Neutrophil (primary cell): Measurements from ENCODE around the gene GPRASP1.

Experiments
- H3K27ac ChIP-seq: fragments of 200-600 bp; sonication (generic); 2 replicates; pipeline ENCODE4 v1.5.1; 2016; ENCODE audit warnings: mild to moderate bottlenecking, moderate library complexity
- H3K27me3 ChIP-seq: fragments of 200-600 bp; sonication (generic); 2 replicates; pipeline ENCODE4 v1.6.0; 2016; ENCODE audit warnings: mild to moderate bottlenecking
- H3K36me3 ChIP-seq: fragments of 200-600 bp; sonication (generic); 2 replicates; pipeline ENCODE4 v1.5.1; 2017
- H3K4me1 ChIP-seq, 2 experiments: fragments of 200-600 bp in 1 of 2; sonication (generic) in 1 of 2; 1 replicate in 1 of 2; 2 replicates in 1 of 2; pipeline versions ENCODE4 v1.5.1 to v1.6.1; 2013 to 2016; ENCODE audit warnings: low read depth in 1 of 2, low read length in 1 of 2, mild to moderate bottlenecking in 1 of 2, moderate library complexity in 1 of 2; ENCODE audit not compliant: control insufficient read depth in 1 of 2, insufficient read depth in 1 of 2
- H3K4me3 ChIP-seq, 2 experiments: fragments of 200-600 bp in 1 of 2; sonication (generic) in 1 of 2; 1 replicate in 1 of 2; 2 replicates in 1 of 2; pipeline ENCODE4 v1.5.1; 2013 to 2016; ENCODE audit warnings: low read depth in 1 of 2, low read length in 1 of 2, mild to moderate bottlenecking in 1 of 2, moderate library complexity in 1 of 2
- H3K9me3 ChIP-seq: fragments of 200-600 bp; sonication (generic); 2 replicates; pipeline ENCODE4 v1.5.1; 2016
- TF ChIP-seq, protein P1 (sequence below): fragments of 200-600 bp; sonication (generic); IDR thresholded peaks from 2 replicates; pipeline ENCODE4 v1.5.1; 2016; ENCODE audit warnings: antibody characterized with exemption

The GPRASP1 gene

DNA sequence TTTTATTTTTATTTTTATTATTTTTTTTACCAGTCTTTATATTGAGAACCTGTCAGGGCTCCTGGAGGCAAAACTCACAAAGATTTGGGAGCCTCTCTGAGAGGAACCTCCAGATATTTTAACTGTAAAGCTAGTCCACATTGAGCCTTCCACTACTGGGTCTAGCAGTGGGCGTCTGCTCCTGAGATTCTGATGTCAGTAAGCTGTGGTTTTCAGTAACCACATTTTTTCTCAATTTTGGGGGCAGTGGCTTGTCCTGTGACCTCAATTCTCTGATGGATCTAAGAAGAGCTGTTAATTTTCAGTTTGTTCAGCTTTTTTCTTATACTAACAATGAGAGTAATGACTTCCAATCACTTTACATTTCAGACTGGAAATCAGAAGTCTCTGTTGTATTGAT lies 23.6 kb upstream of the GPRASP1 start:
- Histone ChIP-seq H3K27me3 (no peaks in the 10 kb centered on the region), H3K9me3 (no peaks in the 10 kb centered on the region), H3K4me3 (no peak overlapping the region), H3K4me1 (no peaks in the 10 kb centered on the region), H3K36me3 (no peaks in the 10 kb centered on the region), H3K27ac (no peak overlapping the region)
- TF ChIP-seq, protein P1, sequence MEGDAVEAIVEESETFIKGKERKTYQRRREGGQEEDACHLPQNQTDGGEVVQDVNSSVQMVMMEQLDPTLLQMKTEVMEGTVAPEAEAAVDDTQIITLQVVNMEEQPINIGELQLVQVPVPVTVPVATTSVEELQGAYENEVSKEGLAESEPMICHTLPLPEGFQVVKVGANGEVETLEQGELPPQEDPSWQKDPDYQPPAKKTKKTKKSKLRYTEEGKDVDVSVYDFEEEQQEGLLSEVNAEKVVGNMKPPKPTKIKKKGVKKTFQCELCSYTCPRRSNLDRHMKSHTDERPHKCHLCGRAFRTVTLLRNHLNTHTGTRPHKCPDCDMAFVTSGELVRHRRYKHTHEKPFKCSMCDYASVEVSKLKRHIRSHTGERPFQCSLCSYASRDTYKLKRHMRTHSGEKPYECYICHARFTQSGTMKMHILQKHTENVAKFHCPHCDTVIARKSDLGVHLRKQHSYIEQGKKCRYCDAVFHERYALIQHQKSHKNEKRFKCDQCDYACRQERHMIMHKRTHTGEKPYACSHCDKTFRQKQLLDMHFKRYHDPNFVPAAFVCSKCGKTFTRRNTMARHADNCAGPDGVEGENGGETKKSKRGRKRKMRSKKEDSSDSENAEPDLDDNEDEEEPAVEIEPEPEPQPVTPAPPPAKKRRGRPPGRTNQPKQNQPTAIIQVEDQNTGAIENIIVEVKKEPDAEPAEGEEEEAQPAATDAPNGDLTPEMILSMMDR: no peak

DNA sequence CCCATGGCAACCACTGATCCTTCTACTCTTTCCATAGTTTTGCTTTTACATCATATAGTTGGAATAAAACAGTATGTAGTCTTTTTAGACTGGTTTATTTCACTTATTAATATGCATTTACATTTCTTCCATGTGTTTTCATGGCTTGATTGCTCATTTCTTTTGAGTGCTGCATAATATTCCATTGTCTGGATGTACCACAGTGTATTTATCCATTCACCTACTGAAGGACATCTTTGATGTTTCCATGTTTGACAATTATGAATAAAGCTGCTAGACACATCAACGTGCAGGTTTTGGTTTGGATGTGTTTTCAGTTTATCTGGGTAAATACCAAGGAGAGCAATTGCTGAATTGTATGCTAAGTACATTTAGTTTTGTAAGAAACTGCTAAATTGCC lies 13.7 kb upstream of the GPRASP1 start:
- H3K27ac ChIP-seq: no peak overlapping the region
- TF ChIP-seq, protein P1: no peak
- no peaks in the 10 kb centered on the region for H3K27me3 ChIP-seq
- no peak overlapping the region for H3K4me3 ChIP-seq
- H3K36me3 ChIP-seq: no peaks in the 10 kb centered on the region
- H3K4me1 ChIP-seq: no peaks in the 10 kb centered on the region
- H3K9me3 ChIP-seq: no peaks in the 10 kb centered on the region

DNA sequence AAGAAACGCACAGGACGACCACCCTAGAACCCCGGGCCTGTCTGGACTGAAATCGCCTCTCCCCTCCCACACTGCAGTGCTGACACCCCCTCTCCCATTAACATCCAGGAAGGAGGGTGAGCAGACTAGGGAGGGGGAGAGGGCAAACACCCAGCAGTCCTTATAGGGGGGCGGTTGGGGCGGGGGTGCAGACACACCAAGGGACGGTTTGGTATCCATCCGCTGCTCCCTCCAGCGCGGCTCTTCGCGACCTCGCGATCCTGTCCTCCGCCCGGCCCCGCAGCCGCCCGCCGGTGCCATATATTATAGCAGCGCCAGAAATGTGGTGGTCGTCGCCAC lies 411 bp upstream of the GPRASP1 start:
- Histone ChIP-seq H3K27me3 (peaks cover 20% of the 10 kb centered on the region), H3K4me1 (no peaks in the 10 kb centered on the region), H3K4me3 (peak overlapping the region; percentile 57 to 63), H3K27ac (no peak overlapping the region), H3K9me3 (no peaks in the 10 kb centered on the region), H3K36me3 (no peaks in the 10 kb centered on the region)
- TF ChIP-seq, protein P1: no peak

DNA sequence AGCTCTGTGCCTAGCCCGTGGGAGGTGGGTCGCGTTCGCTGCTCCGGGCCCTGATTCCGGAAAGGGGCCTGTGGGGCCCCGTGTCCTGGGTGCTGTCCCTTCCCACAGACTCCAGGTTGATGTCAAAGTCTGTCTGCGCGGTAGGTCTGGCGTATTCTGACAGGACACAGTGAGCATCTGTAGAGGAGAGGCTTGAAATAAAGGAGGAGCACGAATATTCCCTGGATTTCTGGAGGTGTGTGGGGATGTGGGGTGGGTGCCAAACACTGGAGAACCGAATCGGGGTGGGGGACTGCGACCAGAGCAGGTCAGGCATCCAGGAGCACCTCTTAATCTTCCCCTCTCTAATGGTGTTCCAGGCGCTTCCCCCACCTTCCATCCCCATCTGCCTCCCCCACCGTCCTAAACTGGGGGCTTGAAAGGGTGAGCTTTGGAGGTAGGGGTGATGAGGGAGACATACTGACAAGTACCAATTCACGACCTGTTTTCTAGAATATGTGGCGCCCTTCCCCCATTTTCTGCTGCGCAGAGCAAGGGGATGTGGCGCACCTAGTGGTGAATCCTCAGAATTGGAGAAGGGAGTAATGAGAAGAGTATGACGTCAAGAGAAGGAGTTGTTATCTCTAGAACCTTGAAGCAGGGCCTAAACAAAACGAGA lies 877 bp downstream of the GPRASP1 start:
- H3K4me1 ChIP-seq: no peaks in the 10 kb centered on the region
- TF ChIP-seq, protein P1: peak; percentile 30
- no peak overlapping the region for H3K27ac ChIP-seq
- no peaks in the 10 kb centered on the region for H3K9me3 ChIP-seq
- H3K36me3 ChIP-seq: no peaks in the 10 kb centered on the region
- peaks cover 20% of the 10 kb centered on the region for H3K27me3 ChIP-seq
- peak overlapping the region; percentile 57 to 63 for H3K4me3 ChIP-seq

DNA sequence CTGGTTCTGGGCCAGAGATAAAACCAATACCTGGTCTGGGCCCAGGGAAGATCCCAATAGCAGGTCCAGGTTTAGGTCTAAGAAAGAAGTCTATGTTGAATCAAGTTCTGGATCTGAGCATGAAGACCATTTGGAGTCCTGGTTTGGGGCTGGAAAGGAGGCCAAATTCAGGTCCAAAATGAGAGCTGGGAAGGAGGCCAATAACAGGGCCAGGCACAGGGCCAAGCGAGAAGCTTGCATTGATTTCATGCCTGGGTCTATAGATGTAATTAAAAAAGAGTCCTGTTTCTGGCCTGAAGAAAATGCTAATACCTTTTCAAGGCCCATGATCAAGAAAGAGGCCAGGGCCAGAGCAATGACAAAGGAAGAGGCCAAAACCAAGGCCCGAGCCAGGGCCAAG lies 3.4 kb downstream of the GPRASP1 start:
- peaks cover 20% of the 10 kb centered on the region for H3K27me3 ChIP-seq
- no peaks in the 10 kb centered on the region for H3K9me3 ChIP-seq
- no peak overlapping the region for H3K27ac ChIP-seq
- no peak overlapping the region for H3K4me3 ChIP-seq
- H3K36me3 ChIP-seq: no peaks in the 10 kb centered on the region
- H3K4me1 ChIP-seq: peaks cover 0 to 5% of the 10 kb centered on the region in 2 experiments
- TF ChIP-seq, protein P1: no peak
